ENCODE results near the gene ANKIB1. TPM values are rescaled to one million over a fixed set of nuclear protein-coding genes. Genes with fewer than 3 reads are reported as not detected.

The ANKIB1 gene
- total and polyA plus RNA-seq, 9 of the 15 experiments (the other 6 are each of a cell fraction or from before 2014, with no cell fraction given): 5.9 to 25.2 (median 16.1) TPM

DNA sequence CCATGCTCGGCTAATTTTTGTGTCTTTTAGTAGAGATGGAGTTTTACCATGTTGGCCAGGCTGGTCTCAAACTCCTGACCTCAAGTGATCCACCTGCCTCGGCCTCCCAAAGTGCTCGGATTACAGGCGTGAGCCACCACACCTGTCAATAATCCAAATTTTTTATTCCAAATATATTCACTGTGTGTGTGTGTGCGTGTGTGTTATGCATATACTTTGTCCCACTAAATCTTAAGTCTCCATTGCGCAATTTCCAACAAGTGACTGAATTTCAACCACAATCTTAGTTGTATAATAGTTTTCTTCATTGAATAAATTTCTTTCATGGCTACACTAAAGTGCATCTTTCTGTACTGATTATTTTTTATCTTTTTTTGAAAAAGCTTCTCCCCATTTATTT, 2.8 kb upstream of the ANKIB1 start:
- no peak for DNase-seq (ENCODE audit: extremely low read depth in 1 of 4, low spot score in 3 of 4)
- CTCF ChIA-PET (ENCODE audit: low intra/inter-chr PET ratio): no interaction called here
- ATAC-seq: no peak
- Histone ChIP-seq H3K9ac (ENCODE audit: insufficient read depth in 1 of 2, low read depth in 2 of 2, low read length in 2 of 2) (peak overlapping the region in 1 of 2 experiments; percentile 56; a peak in 1 of 4 replicates), H3K4me3 (no peak overlapping the region), H2AFZ (ENCODE audit: low read depth, low read length) (no peak overlapping the region), H3K9me1 (ENCODE audit: control insufficient read depth, insufficient read depth, low read length) (no peaks in the 10 kb centered on the region), H3K4me2 (ENCODE audit: insufficient read depth, low read length) (no peak overlapping the region), H3K9me3 (replicated peaks; ENCODE audit: control insufficient read depth, insufficient read depth, low read depth, low read length) (no peaks in the 10 kb centered on the region), H3K4me1 (replicated peaks in 1 of 2; ENCODE audit: control insufficient read depth in 2 of 2, insufficient read depth in 2 of 2, low read length in 2 of 2) (peaks cover 0 to 4% of the 10 kb centered on the region in 2 experiments; a peak in 3 of 5 replicates), H3K27ac (ENCODE audit: extremely low read depth, low read depth, low read length) (no peak overlapping the region), H3K36me3 (ENCODE audit: control insufficient read depth, insufficient read depth, low read length) (peaks cover 52% of the 10 kb centered on the region), H3K27me3 (ENCODE audit: control insufficient read depth in 2 of 2, insufficient read depth in 2 of 2, low read length in 2 of 2) (no peaks in the 10 kb centered on the region), H3K79me2 (ENCODE audit: control insufficient read depth, insufficient read depth, low read length) (peaks cover 58% of the 10 kb centered on the region), H4K20me1 (replicated peaks; ENCODE audit: control insufficient read depth, insufficient read depth, low read length) (no peaks in the 10 kb centered on the region)
- no peak for FAIRE-seq
- intact Hi-C loops (cut with micrococcal nuclease) (loop anchor here (10.0 kb wide), 4 partner anchors 52 to 358 kb away; partner anchors contain the start of gene MTERF1), in situ Hi-C loops (cut with MboI) (no loop called here)
- POLR2A ChIA-PET: no interaction called here
- BruUV-seq (replicated peaks): no TSS peak
- 91% methylated on average over 6 of the region's 6 CpGs for WGBS (ENCODE audit: insufficient coverage, low coverage, missing lambda C conversion rate)
- peak; percentile 97 for TF ChIP-seq CEBPB (tag; IDR thresholded peaks at IDR 0.05)
- no peak for TF ChIP-seq NR3C1 (CRISPR knock-in tag; IDR thresholded peaks at IDR 0.05)
- TF ChIP-seq, protein P1, sequence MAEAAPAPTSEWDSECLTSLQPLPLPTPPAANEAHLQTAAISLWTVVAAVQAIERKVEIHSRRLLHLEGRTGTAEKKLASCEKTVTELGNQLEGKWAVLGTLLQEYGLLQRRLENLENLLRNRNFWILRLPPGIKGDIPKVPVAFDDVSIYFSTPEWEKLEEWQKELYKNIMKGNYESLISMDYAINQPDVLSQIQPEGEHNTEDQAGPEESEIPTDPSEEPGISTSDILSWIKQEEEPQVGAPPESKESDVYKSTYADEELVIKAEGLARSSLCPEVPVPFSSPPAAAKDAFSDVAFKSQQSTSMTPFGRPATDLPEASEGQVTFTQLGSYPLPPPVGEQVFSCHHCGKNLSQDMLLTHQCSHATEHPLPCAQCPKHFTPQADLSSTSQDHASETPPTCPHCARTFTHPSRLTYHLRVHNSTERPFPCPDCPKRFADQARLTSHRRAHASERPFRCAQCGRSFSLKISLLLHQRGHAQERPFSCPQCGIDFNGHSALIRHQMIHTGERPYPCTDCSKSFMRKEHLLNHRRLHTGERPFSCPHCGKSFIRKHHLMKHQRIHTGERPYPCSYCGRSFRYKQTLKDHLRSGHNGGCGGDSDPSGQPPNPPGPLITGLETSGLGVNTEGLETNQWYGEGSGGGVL (CRISPR knock-in tag; IDR thresholded peaks at IDR 0.05): no peak
- TF ChIP-seq ZNF445 (CRISPR knock-in tag; IDR thresholded peaks at IDR 0.05; ENCODE audit: low read depth): no peak
- TF ChIP-seq, protein P2, sequence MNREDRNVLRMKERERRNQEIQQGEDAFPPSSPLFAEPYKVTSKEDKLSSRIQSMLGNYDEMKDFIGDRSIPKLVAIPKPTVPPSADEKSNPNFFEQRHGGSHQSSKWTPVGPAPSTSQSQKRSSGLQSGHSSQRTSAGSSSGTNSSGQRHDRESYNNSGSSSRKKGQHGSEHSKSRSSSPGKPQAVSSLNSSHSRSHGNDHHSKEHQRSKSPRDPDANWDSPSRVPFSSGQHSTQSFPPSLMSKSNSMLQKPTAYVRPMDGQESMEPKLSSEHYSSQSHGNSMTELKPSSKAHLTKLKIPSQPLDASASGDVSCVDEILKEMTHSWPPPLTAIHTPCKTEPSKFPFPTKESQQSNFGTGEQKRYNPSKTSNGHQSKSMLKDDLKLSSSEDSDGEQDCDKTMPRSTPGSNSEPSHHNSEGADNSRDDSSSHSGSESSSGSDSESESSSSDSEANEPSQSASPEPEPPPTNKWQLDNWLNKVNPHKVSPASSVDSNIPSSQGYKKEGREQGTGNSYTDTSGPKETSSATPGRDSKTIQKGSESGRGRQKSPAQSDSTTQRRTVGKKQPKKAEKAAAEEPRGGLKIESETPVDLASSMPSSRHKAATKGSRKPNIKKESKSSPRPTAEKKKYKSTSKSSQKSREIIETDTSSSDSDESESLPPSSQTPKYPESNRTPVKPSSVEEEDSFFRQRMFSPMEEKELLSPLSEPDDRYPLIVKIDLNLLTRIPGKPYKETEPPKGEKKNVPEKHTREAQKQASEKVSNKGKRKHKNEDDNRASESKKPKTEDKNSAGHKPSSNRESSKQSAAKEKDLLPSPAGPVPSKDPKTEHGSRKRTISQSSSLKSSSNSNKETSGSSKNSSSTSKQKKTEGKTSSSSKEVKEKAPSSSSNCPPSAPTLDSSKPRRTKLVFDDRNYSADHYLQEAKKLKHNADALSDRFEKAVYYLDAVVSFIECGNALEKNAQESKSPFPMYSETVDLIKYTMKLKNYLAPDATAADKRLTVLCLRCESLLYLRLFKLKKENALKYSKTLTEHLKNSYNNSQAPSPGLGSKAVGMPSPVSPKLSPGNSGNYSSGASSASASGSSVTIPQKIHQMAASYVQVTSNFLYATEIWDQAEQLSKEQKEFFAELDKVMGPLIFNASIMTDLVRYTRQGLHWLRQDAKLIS (CRISPR knock-in tag; IDR thresholded peaks at IDR 0.05): no peak
- TF ChIP-seq, protein P3, sequence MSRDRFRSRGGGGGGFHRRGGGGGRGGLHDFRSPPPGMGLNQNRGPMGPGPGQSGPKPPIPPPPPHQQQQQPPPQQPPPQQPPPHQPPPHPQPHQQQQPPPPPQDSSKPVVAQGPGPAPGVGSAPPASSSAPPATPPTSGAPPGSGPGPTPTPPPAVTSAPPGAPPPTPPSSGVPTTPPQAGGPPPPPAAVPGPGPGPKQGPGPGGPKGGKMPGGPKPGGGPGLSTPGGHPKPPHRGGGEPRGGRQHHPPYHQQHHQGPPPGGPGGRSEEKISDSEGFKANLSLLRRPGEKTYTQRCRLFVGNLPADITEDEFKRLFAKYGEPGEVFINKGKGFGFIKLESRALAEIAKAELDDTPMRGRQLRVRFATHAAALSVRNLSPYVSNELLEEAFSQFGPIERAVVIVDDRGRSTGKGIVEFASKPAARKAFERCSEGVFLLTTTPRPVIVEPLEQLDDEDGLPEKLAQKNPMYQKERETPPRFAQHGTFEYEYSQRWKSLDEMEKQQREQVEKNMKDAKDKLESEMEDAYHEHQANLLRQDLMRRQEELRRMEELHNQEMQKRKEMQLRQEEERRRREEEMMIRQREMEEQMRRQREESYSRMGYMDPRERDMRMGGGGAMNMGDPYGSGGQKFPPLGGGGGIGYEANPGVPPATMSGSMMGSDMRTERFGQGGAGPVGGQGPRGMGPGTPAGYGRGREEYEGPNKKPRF (IDR thresholded peaks at IDR 0.05; ENCODE audit: low read depth, low read length): no peak
- no peak for TF ChIP-seq HMGN3 (IDR thresholded peaks at IDR 0.05; ENCODE audit: borderline replicate concordance, extremely low read depth, insufficient read length, low read depth, low read length)
- TF ChIP-seq, protein P4, sequence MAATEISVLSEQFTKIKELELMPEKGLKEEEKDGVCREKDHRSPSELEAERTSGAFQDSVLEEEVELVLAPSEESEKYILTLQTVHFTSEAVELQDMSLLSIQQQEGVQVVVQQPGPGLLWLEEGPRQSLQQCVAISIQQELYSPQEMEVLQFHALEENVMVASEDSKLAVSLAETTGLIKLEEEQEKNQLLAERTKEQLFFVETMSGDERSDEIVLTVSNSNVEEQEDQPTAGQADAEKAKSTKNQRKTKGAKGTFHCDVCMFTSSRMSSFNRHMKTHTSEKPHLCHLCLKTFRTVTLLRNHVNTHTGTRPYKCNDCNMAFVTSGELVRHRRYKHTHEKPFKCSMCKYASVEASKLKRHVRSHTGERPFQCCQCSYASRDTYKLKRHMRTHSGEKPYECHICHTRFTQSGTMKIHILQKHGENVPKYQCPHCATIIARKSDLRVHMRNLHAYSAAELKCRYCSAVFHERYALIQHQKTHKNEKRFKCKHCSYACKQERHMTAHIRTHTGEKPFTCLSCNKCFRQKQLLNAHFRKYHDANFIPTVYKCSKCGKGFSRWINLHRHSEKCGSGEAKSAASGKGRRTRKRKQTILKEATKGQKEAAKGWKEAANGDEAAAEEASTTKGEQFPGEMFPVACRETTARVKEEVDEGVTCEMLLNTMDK (IDR thresholded peaks at IDR 0.05; ENCODE audit: borderline replicate concordance, insufficient read depth, low read depth, low read length, poor library complexity, severe bottlenecking): no peak
- TF ChIP-seq ZNF146 (CRISPR knock-in tag; IDR thresholded peaks at IDR 0.05; ENCODE audit: unreplicated experiment): no peak
- TF ChIP-seq PHB (CRISPR knock-in tag; IDR thresholded peaks at IDR 0.05): no peak
- TF ChIP-seq ELF4 (CRISPR knock-in tag; IDR thresholded peaks at IDR 0.05): no peak
- no peak for TF ChIP-seq FOXJ3 (CRISPR knock-in tag; IDR thresholded peaks at IDR 0.05)

All from K562 (cell line).